Measurements from ENCODE around the gene RNF144A.

- TF ChIP-seq CTCF (IDR thresholded peaks at IDR 0.05) (no peak), EZH2 (IDR thresholded peaks at IDR 0.05; ENCODE audit: borderline replicate concordance, insufficient read depth, low read depth, low read length, poor library complexity, severe bottlenecking) (no peak)
Measured at GRCh38 chr2:6972067-6972710, 55.0 kb downstream of the RNF144A start.
